Fibroblast of lung (primary cell): ENCODE data around the gene NFKBIE. TPM values are rescaled to one million over a fixed set of nuclear protein-coding genes. Genes with fewer than 3 reads are reported as not detected.

ENCODE experiments used
- DNase-seq, 2 donors: peaks; one replicate each; pipeline versions ENCODE4 v3.0.0 to v3.0.0-alpha.2; 2010; ENCODE audit warnings: low read depth in 2 of 2
- H2AFZ ChIP-seq: 2 replicates; pipeline ENCODE4 v1.5.1; 2012; ENCODE audit warnings: low read length, control low read depth, inconsistent platforms
- H3K27ac ChIP-seq: 2 replicates; pipeline ENCODE4 v1.5.1; 2011; ENCODE audit warnings: low read length, control low read depth; ENCODE audit not compliant: insufficient read depth
- H3K27me3 ChIP-seq: 2 replicates; pipeline ENCODE4 v1.5.1; 2011; ENCODE audit warnings: mild to moderate bottlenecking, low read length; ENCODE audit not compliant: control insufficient read depth, insufficient read depth
- H3K36me3 ChIP-seq: 2 replicates; pipeline ENCODE4 v1.5.1; 2011; ENCODE audit warnings: low read length; ENCODE audit not compliant: control insufficient read depth, insufficient read depth
- H3K4me1 ChIP-seq: 2 replicates; pipeline ENCODE4 v1.5.1; 2011; ENCODE audit warnings: low read length; ENCODE audit not compliant: control insufficient read depth, insufficient read depth; ENCODE audit errors: extremely low read depth
- H3K4me2 ChIP-seq: 2 replicates; pipeline ENCODE4 v1.5.1; 2011; ENCODE audit warnings: low read length, control low read depth; ENCODE audit not compliant: insufficient read depth; ENCODE audit errors: extremely low read depth
- H3K4me3 ChIP-seq, 4 experiments: fragments of 200-600 bp in 1 of 4; sonication (generic) in 1 of 4; replicated peaks in 1 of 4; 2 replicates each; pipeline ENCODE4 v1.5.1; 2011 to 2016; ENCODE audit warnings: low read length in 4 of 4, low read depth in 3 of 4, mild to moderate bottlenecking in 3 of 4, control low read depth in 2 of 4, inconsistent platforms in 1 of 4, mixed read lengths in 1 of 4; ENCODE audit not compliant: insufficient read depth in 1 of 4; ENCODE audit errors: control extremely low read depth in 1 of 4
- H3K79me2 ChIP-seq: 2 replicates; pipeline ENCODE4 v1.5.1; 2012; ENCODE audit warnings: mild to moderate bottlenecking, low read length, inconsistent platforms; ENCODE audit not compliant: control insufficient read depth, insufficient read depth
- H3K9ac ChIP-seq: 2 replicates; pipeline ENCODE4 v1.5.1; 2011; ENCODE audit warnings: mild to moderate bottlenecking, low read length, control low read depth; ENCODE audit not compliant: insufficient read depth
- H3K9me3 ChIP-seq: 2 replicates; pipeline ENCODE4 v1.5.1; 2012; ENCODE audit warnings: low read depth, low read length; ENCODE audit not compliant: control insufficient read depth, insufficient read depth
- H4K20me1 ChIP-seq: 2 replicates; pipeline ENCODE4 v1.5.1; 2011; ENCODE audit warnings: low read length; ENCODE audit not compliant: control insufficient read depth, insufficient read depth; ENCODE audit errors: extremely low read depth
- CTCF ChIP-seq, 2 donors: IDR thresholded peaks in 1 of 2; conservative IDR thresholded peaks in 1 of 2; 1 replicate in 1 of 2; 2 replicates in 1 of 2; pipeline ENCODE4 v1.5.1; 2011 to 2012; ENCODE audit warnings: low read length in 2 of 2, control low read depth in 1 of 2, inconsistent platforms in 1 of 2, low read depth in 1 of 2, mild to moderate bottlenecking in 1 of 2
- EZH2 ChIP-seq: IDR thresholded peaks from 2 replicates; pipeline ENCODE4 v1.5.1; 2012; ENCODE audit warnings: low read length, control low read depth, mild to moderate bottlenecking; ENCODE audit errors: missing control alignments
- polyA plus RNA-seq, 2 donors: library from polyadenylated mRNA; depleted of rRNA in 1 of 2; stranded (reverse) in 1 of 2; unstranded in 1 of 2; fragments of >200 nt; gene quantifications; 2 replicates each; pipeline ENCODE4 v1.2.1, GENCODE V29; 2011 to 2012; ENCODE audit warnings: missing spikeins in 1 of 2
- total RNA-seq: library from RNA; depleted of rRNA; stranded (reverse); fragments of >200 nt; gene quantifications from 2 replicates; pipeline ENCODE4 v1.2.1, GENCODE V29; 2014

The NFKBIE gene
- total and polyA plus RNA-seq, 2 donors (not counting 1 experiment from before 2014, with no cell fraction given): 1.6 to 5.4 TPM

DNA sequence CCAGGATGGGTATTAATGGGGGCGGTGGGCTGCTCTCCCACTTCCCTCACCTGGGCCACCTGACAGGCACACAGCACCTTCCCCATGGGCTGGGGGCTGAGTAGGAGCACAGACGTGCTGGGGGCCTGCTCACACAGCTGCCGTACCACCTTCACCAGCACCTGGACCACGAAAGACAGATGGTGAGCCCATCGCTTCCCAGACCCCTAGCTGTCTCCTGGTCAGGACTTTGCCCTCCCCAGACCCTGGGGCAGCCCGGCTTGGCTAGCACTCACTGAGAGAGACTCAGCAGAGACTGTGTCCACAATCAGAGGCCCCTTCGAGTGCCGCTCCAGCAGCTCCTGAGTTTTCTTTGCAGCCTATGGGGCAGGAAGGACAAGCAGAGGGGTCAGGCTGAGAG is 35.8 kb upstream of the NFKBIE start:
- peaks cover 29% of the 10 kb centered on the region for H3K36me3 ChIP-seq
- no peaks in the 10 kb centered on the region for H3K9me3 ChIP-seq
- no peak overlapping the region for H3K9ac ChIP-seq
- no peak overlapping the region for H3K4me2 ChIP-seq
- H3K4me3 ChIP-seq: no peak overlapping the region
- no peak overlapping the region for H3K27ac ChIP-seq
- H4K20me1 ChIP-seq: no peaks in the 10 kb centered on the region
- TF ChIP-seq EZH2 (no peak), CTCF (conservative IDR thresholded peaks at IDR 0.05 in 1 of 2, IDR thresholded peaks at IDR 0.05 in 1 of 2; ENCODE audit: low read depth in 1 of 2, low read length in 2 of 2) (no peak)
- no peaks in the 10 kb centered on the region for H3K4me1 ChIP-seq
- H3K27me3 ChIP-seq: peaks cover 20% of the 10 kb centered on the region
- no peak for DNase-seq
- H3K79me2 ChIP-seq: no peaks in the 10 kb centered on the region
- no peak overlapping the region for H2AFZ ChIP-seq

DNA sequence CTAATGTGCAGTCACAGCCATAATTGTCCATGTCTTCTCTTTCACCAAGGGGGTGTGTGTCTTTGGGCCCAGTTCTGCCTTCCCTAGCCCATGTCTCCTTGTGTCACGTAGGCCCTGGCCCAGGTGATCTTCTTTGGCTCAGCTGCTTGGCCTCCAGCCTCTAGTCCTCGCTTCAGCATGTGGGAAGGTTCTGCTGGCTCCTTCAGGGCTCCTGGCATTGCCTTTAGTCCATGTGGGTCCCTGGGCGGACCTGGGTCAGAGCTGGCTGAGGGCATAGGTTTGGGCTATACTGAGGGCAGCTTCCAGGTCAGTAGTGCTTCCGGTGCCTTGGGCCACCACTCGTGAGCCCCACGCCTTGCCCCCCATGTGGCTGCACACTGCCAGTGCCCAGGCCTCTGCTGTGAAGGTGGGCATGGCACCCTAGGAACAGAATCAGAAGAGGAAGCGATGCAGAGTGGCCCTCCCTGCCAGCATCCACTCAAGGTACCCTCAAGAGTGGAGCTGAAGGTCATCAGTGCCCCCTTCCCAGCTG is 35.0 kb upstream of the NFKBIE start:
- Histone ChIP-seq H3K27ac (no peak overlapping the region), H3K36me3 (peaks cover 25% of the 10 kb centered on the region), H4K20me1 (no peaks in the 10 kb centered on the region), H3K4me1 (no peaks in the 10 kb centered on the region), H3K9ac (no peak overlapping the region), H3K79me2 (no peaks in the 10 kb centered on the region), H3K4me2 (no peak overlapping the region), H3K4me3 (no peak overlapping the region), H2AFZ (no peak overlapping the region), H3K27me3 (peaks cover 27% of the 10 kb centered on the region), H3K9me3 (no peaks in the 10 kb centered on the region)
- no peak for DNase-seq
- TF ChIP-seq CTCF (conservative IDR thresholded peaks at IDR 0.05 in 1 of 2, IDR thresholded peaks at IDR 0.05 in 1 of 2; ENCODE audit: low read depth in 1 of 2, low read length in 2 of 2) (no peak), EZH2 (no peak)

DNA sequence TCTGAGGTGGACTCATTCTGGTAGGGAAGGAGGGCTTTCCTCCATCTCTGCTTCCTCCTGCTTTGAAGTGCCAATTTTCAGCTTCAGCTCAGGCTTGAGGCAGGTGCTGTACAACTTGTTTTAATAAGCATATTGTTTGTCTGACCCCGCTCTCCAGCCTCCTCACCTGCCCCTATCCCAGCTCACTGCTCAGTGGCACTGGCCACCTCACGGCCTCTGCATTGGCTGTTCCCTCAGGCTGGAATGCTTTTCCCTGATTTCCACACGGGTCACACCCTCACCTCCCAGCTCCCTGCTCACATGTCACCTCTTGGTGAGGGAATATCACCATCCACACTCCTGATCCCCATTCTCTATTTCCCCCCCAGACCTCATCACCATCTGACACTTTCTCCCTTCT is 33.5 kb upstream of the NFKBIE start:
- peaks cover 30% of the 10 kb centered on the region for H3K27me3 ChIP-seq
- no peak overlapping the region for H3K4me2 ChIP-seq
- H3K36me3 ChIP-seq: peaks cover 15% of the 10 kb centered on the region
- no peaks in the 10 kb centered on the region for H4K20me1 ChIP-seq
- TF ChIP-seq CTCF (conservative IDR thresholded peaks at IDR 0.05 in 1 of 2, IDR thresholded peaks at IDR 0.05 in 1 of 2; ENCODE audit: low read depth in 1 of 2, low read length in 2 of 2) (no peak), EZH2 (no peak)
- H3K9me3 ChIP-seq: no peaks in the 10 kb centered on the region
- no peak overlapping the region for H2AFZ ChIP-seq
- H3K9ac ChIP-seq: no peak overlapping the region
- no peak overlapping the region for H3K27ac ChIP-seq
- H3K4me1 ChIP-seq: no peaks in the 10 kb centered on the region
- H3K4me3 ChIP-seq: no peak overlapping the region
- no peak for DNase-seq
- no peaks in the 10 kb centered on the region for H3K79me2 ChIP-seq
